K562 (cell line): ENCODE results near the gene ZNRF1. TPM values are rescaled to one million over a fixed set of nuclear protein-coding genes. Genes with fewer than 3 reads are reported as not detected.

Source experiments
- ATAC-seq: fragments of 200-7000 bp; cut with Tn5 transposase; 3 replicates; pipeline ENCODE4 v1.9.1; 2020; ENCODE audit warnings: moderate library complexity
- BruUV-seq: library from RNA; stranded (reverse); fragments of 400-500 nt; replicated peaks from 2 replicates; lab custom pipeline; 2021; lab: Mats Ljungman, UMichigan
- CTCF ChIA-PET: fragments of 300-600 bp; formaldehyde crosslinking; extraction: SDS; loops from one replicate; lab custom pipeline; 2021; ENCODE audit warnings: low intra/inter-chr PET ratio; lab: Yijun Ruan, JAX
- POLR2A ChIA-PET: fragments of 300-600, 350-650 bp; sonication (Branson Sonifier 250); formaldehyde crosslinking; extraction: SDS; loops from one replicate; lab custom pipeline; 2021; ENCODE audit warnings: antibody characterized with exemption, inconsistent platforms; lab: Yijun Ruan, JAX
- DNase-seq, 4 experiments: peaks; one replicate each; pipeline versions ENCODE4 v3.0.0 to v3.0.0-alpha.2; 2011 to 2018; ENCODE audit warnings: low spot score in 3 of 4, mixed read lengths in 3 of 4; ENCODE audit errors: extremely low read depth in 1 of 4
- FAIRE-seq: peaks from 2 replicates; lab custom pipeline; 2011; peaks lifted over from hg19 to GRCh38; lab: Jason Lieb, UNC
- H2AFZ ChIP-seq: 2 replicates; pipeline ENCODE4 v1.6.0; 2011; ENCODE audit warnings: low read depth, low read length, control low read depth, inconsistent platforms
- H3K27ac ChIP-seq: fragments of 200-600 bp; 3 replicates; pipeline ENCODE4 v1.8.0; 2011; ENCODE audit warnings: low read depth, mild to moderate bottlenecking, control low read depth, inconsistent platforms, low read length, moderate library complexity, mixed read lengths; ENCODE audit errors: extremely low read depth
- H3K27me3 ChIP-seq, 2 experiments: fragments of 300-600 bp in 1 of 2; 2 replicates in 1 of 2; 3 replicates in 1 of 2; pipeline versions ENCODE4 v1.6.0 to v1.8.0; 2011; ENCODE audit warnings: inconsistent platforms in 2 of 2, low read length in 2 of 2, mild to moderate bottlenecking in 1 of 2, mixed read lengths in 1 of 2, moderate library complexity in 1 of 2; ENCODE audit not compliant: control insufficient read depth in 2 of 2, insufficient read depth in 2 of 2
- H3K36me3 ChIP-seq: fragments of 300-600 bp; 3 replicates; pipeline ENCODE4 v1.8.0; 2011; ENCODE audit warnings: mild to moderate bottlenecking, low read length, inconsistent platforms; ENCODE audit not compliant: control insufficient read depth, insufficient read depth
- H3K4me1 ChIP-seq, 2 experiments: fragments of 200-600 bp in 1 of 2; replicated peaks in 1 of 2; 2 replicates in 1 of 2; 3 replicates in 1 of 2; pipeline versions ENCODE4 v1.5.1 to v1.8.0; 2011; ENCODE audit warnings: inconsistent platforms in 2 of 2, low read length in 2 of 2, mild to moderate bottlenecking in 1 of 2, mixed read lengths in 1 of 2, moderate library complexity in 1 of 2; ENCODE audit not compliant: control insufficient read depth in 2 of 2, insufficient read depth in 2 of 2
- H3K4me2 ChIP-seq: 2 replicates; pipeline ENCODE4 v1.6.1; 2011; ENCODE audit warnings: low read length, control low read depth, inconsistent platforms, mixed read lengths; ENCODE audit not compliant: insufficient read depth
- H3K4me3 ChIP-seq: fragments of 200-600 bp; sonication (generic), shearing (Covaris generic); 2 replicates; pipeline ENCODE4 v1.5.1; 2016; ENCODE audit warnings: control low read depth, inconsistent platforms
- H3K79me2 ChIP-seq: fragments of 200-600 bp; 3 replicates; pipeline ENCODE4 v1.8.0; 2011; ENCODE audit warnings: low read length, inconsistent platforms; ENCODE audit not compliant: control insufficient read depth, insufficient read depth
- H3K9ac ChIP-seq, 2 experiments: 2 replicates each; pipeline versions ENCODE4 v1.6.0 to v1.6.1; 2011; ENCODE audit warnings: low read depth in 2 of 2, low read length in 2 of 2, control low read depth in 1 of 2, inconsistent platforms in 1 of 2, mild to moderate bottlenecking in 1 of 2, mixed read lengths in 1 of 2; ENCODE audit not compliant: insufficient read depth in 1 of 2
- H3K9me1 ChIP-seq: one replicate; pipeline ENCODE4 v1.6.0; 2011; ENCODE audit warnings: inconsistent platforms, mild to moderate bottlenecking, low read length, moderate library complexity; ENCODE audit not compliant: control insufficient read depth, insufficient read depth
- H3K9me3 ChIP-seq: replicated peaks from 2 replicates; pipeline ENCODE4 v1.5.1; 2011; ENCODE audit warnings: low read depth, low read length, inconsistent platforms; ENCODE audit not compliant: control insufficient read depth, insufficient read depth
- H4K20me1 ChIP-seq: replicated peaks from 2 replicates; pipeline ENCODE4 v1.6.1; 2011; ENCODE audit warnings: low read length, inconsistent platforms, mixed read lengths; ENCODE audit not compliant: control insufficient read depth, insufficient read depth
- KLF10 ChIP-seq: fragments of 250-450 bp; sonication (Bioruptor Pico); IDR thresholded peaks from 2 replicates; pipeline ENCODE4 v1.6.1; 2021; ENCODE audit warnings: matching md5 sums
- L3MBTL2 ChIP-seq: fragments of 450-650 bp; IDR thresholded peaks from 2 replicates; pipeline ENCODE4 v1.6.1; 2016; ENCODE audit warnings: mild to moderate bottlenecking, moderate library complexity
- PRDM10 ChIP-seq: fragments of 450-650 bp; IDR thresholded peaks from 2 replicates; pipeline ENCODE4 v1.6.1; 2018; ENCODE audit not compliant: partially characterized antibody
- SAFB ChIP-seq: fragments of 200-400 bp; formaldehyde crosslinking; IDR thresholded peaks from 2 replicates; pipeline ENCODE4 v1.6.1; 2017; ENCODE audit warnings: low read depth, low read length, borderline replicate concordance
- SMAD4 ChIP-seq: fragments of 250-450 bp; sonication (Bioruptor Pico); conservative IDR thresholded peaks from 2 replicates; pipeline ENCODE4 v1.8.0; 2021; ENCODE audit warnings: inconsistent platforms, mild to moderate bottlenecking, moderate library complexity
- WGBS: fragments of 100-300 bp; shearing (Covaris generic); methylation state at CpG from one replicate; pipeline ENCODE4 v1.1.6; 2016; ENCODE audit warnings: low coverage, mixed read lengths; ENCODE audit not compliant: insufficient coverage; ENCODE audit errors: missing lambda C conversion rate; 5-methylcytosine and 5-hydroxymethylcytosine counted together
- in situ Hi-C: fragments of 300-500 bp; cut with MboI; formaldehyde crosslinking; loops from 4 replicates; pipeline ENCODE4 v1.15.0; 2018; ENCODE audit warnings: inconsistent platforms, mixed read lengths
- intact Hi-C: fragments of 100-400 bp; cut with micrococcal nuclease; formaldehyde crosslinking; loops from 2 replicates; pipeline ENCODE4 v1.14.2; 2022
- polyA plus RNA-seq, 8 experiments: library from polyadenylated mRNA; depleted of rRNA in 4 of 8; stranded (reverse) in 5 of 8; unstranded in 3 of 8; fragments of >200 nt; fragmentation: Nextera tagmentation in 2 of 8; fragmentation: Illumina TruSeq in 1 of 8; extraction: Ambion mirVana in 2 of 8; extraction: Trizol in 1 of 8; gene quantifications; 2 replicates each; pipeline versions ENCODE4 v1.2.1 to v1.2.3, GENCODE V29; 2011 to 2014; ENCODE audit warnings: inconsistent platforms in 1 of 8, missing spikeins in 1 of 8
- total RNA-seq, 7 experiments: library from RNA; depleted of rRNA in 6 of 7; stranded (reverse); fragments of >200 nt in 6 of 7; fragmentation: Illumina TruSeq in 2 of 7; extraction: Trizol in 2 of 7; gene quantifications; 2 replicates each; pipeline versions ENCODE4 v1.2.1 to v1.2.3, GENCODE V29; 2011 to 2021; ENCODE audit warnings: low replicate concordance in 1 of 7
- TF ChIP-seq, protein P1 (sequence below): fragments of 450-650 bp; formaldehyde crosslinking; IDR thresholded peaks from 2 replicates; pipeline ENCODE4 v1.4.0; 2020; ENCODE audit warnings: mild to moderate bottlenecking, mixed read lengths
- TF ChIP-seq, protein P2 (sequence below), 2 experiments: fragments of 200-800 bp in 1 of 2; sonication (Bioruptor generic) in 1 of 2; sonication (generic) in 1 of 2; formaldehyde crosslinking in 1 of 2; IDR thresholded peaks in 1 of 2; conservative IDR thresholded peaks in 1 of 2; 2 replicates each; pipeline versions ENCODE4 v1.5.0 to v1.6.1; 2016 to 2020; ENCODE audit warnings: missing compliant biosample characterization in 1 of 2, missing genetic modification characterization in 1 of 2, missing genetic modification reagents in 1 of 2
- TF ChIP-seq, protein P3 (sequence below): sonication (generic); formaldehyde crosslinking; IDR thresholded peaks from 2 replicates; pipeline ENCODE4 v1.8.1; 2023; ENCODE audit warnings: missing genetic modification reagents, mild to moderate bottlenecking, borderline replicate concordance

Gene ZNRF1
- total and polyA plus RNA-seq, 9 of the 15 experiments (the other 6 are each of a cell fraction or from before 2014, with no cell fraction given), result 9.5 to 37.7 (median 20.0) TPM

DNA sequence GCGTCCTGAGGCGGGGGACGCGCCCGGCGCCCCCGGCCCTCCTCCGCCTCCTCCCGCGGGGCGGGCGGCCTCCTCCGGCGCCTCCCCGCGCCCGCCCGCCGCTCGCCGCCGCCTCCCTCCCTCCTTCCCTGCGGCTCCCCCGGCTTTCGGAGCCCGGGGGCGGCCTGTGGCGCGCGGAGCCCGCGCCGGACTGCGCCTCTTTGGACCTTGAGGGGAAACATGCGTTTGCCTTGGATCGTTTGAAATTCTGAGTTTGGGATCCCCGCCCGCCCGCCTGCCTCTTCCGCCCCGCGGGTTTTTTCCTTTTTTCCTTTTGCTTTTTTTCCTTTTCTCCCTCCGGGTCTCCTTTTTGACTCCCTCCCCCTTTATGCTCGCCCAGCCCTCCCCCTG lies 390 bp downstream of the ZNRF1 start:
- CTCF ChIA-PET, result interaction anchor here (1.0 to 3.0 kb wide), 2 partner anchors 10 to 112 kb away, joined by 3 to 42 read pairs; no protein-coding TSS in a partner anchor
- DNase-seq, result peak; percentile 66 to 86 (median 81)
- H4K20me1 ChIP-seq, result peaks cover 22% of the 10 kb centered on the region; the same call in 1 of the 2 replicates
- H3K9me3 ChIP-seq, result no peaks in the 10 kb centered on the region
- no TSS peak for BruUV-seq
- POLR2A ChIA-PET, result interaction anchor here (0.6 to 4.6 kb wide), 3 partner anchors 13 to 386 kb away, joined by 3 to 17 read pairs (median 3); partner anchors contain the start of gene WDR59
- H2AFZ ChIP-seq, result 0 out of 2 replicates have a peak overlapping the region, but pooled peaks have one; percentile 39
- peak overlapping the region; percentile 86; the same call in 1 of the 2 replicates for H3K4me2 ChIP-seq
- H3K4me1 ChIP-seq, result peaks cover 31 to 44% of the 10 kb centered on the region in 2 experiments
- in situ Hi-C loops, result no loop called here
- no peaks in the 10 kb centered on the region for H3K9me1 ChIP-seq
- H3K36me3 ChIP-seq, result peaks cover 11% of the 10 kb centered on the region; the same call in 2 of the 3 replicates
- H3K79me2 ChIP-seq, result peaks cover 50% of the 10 kb centered on the region
- no peaks in the 10 kb centered on the region for H3K27me3 ChIP-seq
- intact Hi-C loops, result loop anchor here (2.0 kb wide), 1 partner anchor 198 kb away; no protein-coding TSS in a partner anchor
- peak overlapping the region; percentile 73 for H3K27ac ChIP-seq
- 1% methylated on average over 14 of the region's 44 CpGs for WGBS
- FAIRE-seq, result no peak
- peak; percentile 47 for ATAC-seq
- H3K4me3 ChIP-seq, result peak overlapping the region; percentile 62
- H3K9ac ChIP-seq, result peak overlapping the region; percentile 55 to 92
- TF ChIP-seq KLF10 (CRISPR knock-in tag), result no peak
- TF ChIP-seq L3MBTL2, result no peak
- TF ChIP-seq, protein P1, sequence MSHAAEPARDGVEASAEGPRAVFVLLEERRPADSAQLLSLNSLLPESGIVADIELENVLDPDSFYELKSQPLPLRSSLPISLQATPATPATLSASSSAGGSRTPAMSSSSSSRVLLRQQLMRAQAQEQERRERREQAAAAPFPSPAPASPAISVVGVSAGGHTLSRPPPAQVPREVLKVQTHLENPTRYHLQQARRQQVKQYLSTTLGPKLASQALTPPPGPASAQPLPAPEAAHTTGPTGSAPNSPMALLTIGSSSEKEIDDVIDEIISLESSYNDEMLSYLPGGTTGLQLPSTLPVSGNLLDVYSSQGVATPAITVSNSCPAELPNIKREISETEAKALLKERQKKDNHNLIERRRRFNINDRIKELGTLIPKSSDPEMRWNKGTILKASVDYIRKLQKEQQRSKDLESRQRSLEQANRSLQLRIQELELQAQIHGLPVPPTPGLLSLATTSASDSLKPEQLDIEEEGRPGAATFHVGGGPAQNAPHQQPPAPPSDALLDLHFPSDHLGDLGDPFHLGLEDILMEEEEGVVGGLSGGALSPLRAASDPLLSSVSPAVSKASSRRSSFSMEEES (CRISPR knock-in tag), result no peak
- no peak for TF ChIP-seq SAFB
- peak; percentile 29 for TF ChIP-seq PRDM10
- TF ChIP-seq, protein P2, sequence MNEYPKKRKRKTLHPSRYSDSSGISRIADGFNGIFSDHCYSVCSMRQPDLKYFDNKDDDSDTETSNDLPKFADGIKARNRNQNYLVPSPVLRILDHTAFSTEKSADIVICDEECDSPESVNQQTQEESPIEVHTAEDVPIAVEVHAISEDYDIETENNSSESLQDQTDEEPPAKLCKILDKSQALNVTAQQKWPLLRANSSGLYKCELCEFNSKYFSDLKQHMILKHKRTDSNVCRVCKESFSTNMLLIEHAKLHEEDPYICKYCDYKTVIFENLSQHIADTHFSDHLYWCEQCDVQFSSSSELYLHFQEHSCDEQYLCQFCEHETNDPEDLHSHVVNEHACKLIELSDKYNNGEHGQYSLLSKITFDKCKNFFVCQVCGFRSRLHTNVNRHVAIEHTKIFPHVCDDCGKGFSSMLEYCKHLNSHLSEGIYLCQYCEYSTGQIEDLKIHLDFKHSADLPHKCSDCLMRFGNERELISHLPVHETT (CRISPR knock-in tag; conservative IDR thresholded peaks at IDR 0.05 in 1 of 2, IDR thresholded peaks at IDR 0.05 in 1 of 2), result 0 out of 4 replicates have a peak, but pooled peaks of 1 of the 2 experiments have one; percentile 18
- peak; percentile 76; the same call in 1 of the 2 replicates for TF ChIP-seq SMAD4 (CRISPR knock-in tag)
- TF ChIP-seq, protein P3, sequence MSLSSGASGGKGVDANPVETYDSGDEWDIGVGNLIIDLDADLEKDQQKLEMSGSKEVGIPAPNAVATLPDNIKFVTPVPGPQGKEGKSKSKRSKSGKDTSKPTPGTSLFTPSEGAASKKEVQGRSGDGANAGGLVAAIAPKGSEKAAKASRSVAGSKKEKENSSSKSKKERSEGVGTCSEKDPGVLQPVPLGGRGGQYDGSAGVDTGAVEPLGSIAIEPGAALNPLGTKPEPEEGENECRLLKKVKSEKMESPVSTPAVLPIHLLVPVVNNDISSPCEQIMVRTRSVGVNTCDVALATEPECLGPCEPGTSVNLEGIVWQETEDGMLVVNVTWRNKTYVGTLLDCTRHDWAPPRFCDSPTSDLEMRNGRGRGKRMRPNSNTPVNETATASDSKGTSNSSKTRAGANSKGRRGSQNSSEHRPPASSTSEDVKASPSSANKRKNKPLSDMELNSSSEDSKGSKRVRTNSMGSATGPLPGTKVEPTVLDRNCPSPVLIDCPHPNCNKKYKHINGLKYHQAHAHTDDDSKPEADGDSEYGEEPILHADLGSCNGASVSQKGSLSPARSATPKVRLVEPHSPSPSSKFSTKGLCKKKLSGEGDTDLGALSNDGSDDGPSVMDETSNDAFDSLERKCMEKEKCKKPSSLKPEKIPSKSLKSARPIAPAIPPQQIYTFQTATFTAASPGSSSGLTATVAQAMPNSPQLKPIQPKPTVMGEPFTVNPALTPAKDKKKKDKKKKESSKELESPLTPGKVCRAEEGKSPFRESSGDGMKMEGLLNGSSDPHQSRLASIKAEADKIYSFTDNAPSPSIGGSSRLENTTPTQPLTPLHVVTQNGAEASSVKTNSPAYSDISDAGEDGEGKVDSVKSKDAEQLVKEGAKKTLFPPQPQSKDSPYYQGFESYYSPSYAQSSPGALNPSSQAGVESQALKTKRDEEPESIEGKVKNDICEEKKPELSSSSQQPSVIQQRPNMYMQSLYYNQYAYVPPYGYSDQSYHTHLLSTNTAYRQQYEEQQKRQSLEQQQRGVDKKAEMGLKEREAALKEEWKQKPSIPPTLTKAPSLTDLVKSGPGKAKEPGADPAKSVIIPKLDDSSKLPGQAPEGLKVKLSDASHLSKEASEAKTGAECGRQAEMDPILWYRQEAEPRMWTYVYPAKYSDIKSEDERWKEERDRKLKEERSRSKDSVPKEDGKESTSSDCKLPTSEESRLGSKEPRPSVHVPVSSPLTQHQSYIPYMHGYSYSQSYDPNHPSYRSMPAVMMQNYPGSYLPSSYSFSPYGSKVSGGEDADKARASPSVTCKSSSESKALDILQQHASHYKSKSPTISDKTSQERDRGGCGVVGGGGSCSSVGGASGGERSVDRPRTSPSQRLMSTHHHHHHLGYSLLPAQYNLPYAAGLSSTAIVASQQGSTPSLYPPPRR (CRISPR knock-in tag), result no peak
